Mammary epithelial cell (primary cell): Measurements from ENCODE around the gene SDR39U1.

Source experiments
- EZH2 ChIP-seq: IDR thresholded peaks from 2 replicates; pipeline ENCODE4 v1.6.1; 2012; ENCODE audit warnings: low read length, inconsistent platforms, borderline replicate concordance
- TF ChIP-seq, protein P1 (sequence below), 2 donors: IDR thresholded peaks in 1 of 2; conservative IDR thresholded peaks in 1 of 2; 2 replicates each; pipeline ENCODE4 v1.5.1; 2011 to 2012; ENCODE audit warnings: inconsistent platforms in 2 of 2, low read length in 2 of 2, mild to moderate bottlenecking in 2 of 2, control low read depth in 1 of 2, low read depth in 1 of 2; ENCODE audit not compliant: insufficient read depth in 1 of 2; ENCODE audit errors: extremely low read depth in 1 of 2

DNA sequence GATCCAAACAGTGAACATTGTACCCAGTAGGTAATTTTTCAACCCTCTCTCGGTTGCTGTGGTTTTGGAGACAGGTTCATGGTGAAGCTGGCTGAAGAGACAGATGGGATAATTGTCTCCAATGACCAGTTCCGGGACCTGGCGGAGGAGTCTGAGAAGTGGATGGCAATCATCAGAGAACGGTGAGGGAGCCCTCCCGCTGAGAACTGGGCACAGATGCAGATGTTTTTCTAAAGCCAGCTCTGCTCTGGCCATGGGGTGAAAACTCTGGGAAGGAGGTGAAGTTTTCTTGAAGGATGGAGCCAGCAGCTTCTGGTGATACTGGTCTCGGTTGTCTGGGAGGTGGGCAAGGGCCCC lies 6.6 kb downstream of the SDR39U1 start:
- TF ChIP-seq, protein P1, sequence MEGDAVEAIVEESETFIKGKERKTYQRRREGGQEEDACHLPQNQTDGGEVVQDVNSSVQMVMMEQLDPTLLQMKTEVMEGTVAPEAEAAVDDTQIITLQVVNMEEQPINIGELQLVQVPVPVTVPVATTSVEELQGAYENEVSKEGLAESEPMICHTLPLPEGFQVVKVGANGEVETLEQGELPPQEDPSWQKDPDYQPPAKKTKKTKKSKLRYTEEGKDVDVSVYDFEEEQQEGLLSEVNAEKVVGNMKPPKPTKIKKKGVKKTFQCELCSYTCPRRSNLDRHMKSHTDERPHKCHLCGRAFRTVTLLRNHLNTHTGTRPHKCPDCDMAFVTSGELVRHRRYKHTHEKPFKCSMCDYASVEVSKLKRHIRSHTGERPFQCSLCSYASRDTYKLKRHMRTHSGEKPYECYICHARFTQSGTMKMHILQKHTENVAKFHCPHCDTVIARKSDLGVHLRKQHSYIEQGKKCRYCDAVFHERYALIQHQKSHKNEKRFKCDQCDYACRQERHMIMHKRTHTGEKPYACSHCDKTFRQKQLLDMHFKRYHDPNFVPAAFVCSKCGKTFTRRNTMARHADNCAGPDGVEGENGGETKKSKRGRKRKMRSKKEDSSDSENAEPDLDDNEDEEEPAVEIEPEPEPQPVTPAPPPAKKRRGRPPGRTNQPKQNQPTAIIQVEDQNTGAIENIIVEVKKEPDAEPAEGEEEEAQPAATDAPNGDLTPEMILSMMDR (conservative IDR thresholded peaks at IDR 0.05 in 1 of 2, IDR thresholded peaks at IDR 0.05 in 1 of 2; ENCODE audit: extremely low read depth in 1 of 2, insufficient read depth in 1 of 2, low read depth in 1 of 2, low read length in 2 of 2): no peak
- no peak for TF ChIP-seq EZH2
